C4-2B (cell line): ENCODE measurements around the gene PEF1.

ENCODE experiments used
- ZFX ChIP-seq: fragments of 450-650 bp; IDR thresholded peaks from 2 replicates; pipeline ENCODE4 v1.6.1; 2017
- TF ChIP-seq, protein P1 (sequence below): fragments of 450-650 bp; conservative IDR thresholded peaks from 2 replicates; pipeline ENCODE4 v1.5.1; 2017; ENCODE audit warnings: mild to moderate bottlenecking

DNA sequence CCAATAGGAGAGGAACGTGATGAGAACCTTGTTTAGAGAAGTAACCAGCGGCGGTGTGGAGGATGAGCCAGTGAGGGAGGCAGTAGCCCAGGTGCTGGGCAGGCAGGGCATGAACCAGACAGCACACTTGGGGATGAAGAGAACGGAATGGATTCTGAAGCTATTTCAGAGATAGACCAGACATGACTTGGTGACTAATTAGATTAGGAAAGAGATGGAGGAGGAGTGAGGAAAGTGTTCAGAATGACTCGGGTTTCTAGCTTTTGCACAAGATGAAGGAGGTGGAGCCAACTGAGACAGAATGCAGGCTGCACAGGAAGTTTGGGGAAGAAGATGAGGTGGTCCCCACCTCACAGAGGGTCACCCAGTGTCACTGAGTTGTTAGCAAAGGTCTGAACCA is 5.1 kb downstream of the PEF1 start:
- TF ChIP-seq, protein P1, sequence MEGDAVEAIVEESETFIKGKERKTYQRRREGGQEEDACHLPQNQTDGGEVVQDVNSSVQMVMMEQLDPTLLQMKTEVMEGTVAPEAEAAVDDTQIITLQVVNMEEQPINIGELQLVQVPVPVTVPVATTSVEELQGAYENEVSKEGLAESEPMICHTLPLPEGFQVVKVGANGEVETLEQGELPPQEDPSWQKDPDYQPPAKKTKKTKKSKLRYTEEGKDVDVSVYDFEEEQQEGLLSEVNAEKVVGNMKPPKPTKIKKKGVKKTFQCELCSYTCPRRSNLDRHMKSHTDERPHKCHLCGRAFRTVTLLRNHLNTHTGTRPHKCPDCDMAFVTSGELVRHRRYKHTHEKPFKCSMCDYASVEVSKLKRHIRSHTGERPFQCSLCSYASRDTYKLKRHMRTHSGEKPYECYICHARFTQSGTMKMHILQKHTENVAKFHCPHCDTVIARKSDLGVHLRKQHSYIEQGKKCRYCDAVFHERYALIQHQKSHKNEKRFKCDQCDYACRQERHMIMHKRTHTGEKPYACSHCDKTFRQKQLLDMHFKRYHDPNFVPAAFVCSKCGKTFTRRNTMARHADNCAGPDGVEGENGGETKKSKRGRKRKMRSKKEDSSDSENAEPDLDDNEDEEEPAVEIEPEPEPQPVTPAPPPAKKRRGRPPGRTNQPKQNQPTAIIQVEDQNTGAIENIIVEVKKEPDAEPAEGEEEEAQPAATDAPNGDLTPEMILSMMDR = no peak
- TF ChIP-seq ZFX = no peak
